Ovary (tissue), 3 donors: ENCODE data around the gene STAT3.

Source experiments
- EP300 ChIP-seq: sonication (generic); formaldehyde crosslinking; IDR thresholded peaks from one replicate; pipeline ENCODE4 v1.6.1; 2017; ENCODE audit warnings: antibody characterized with exemption
- POLR2A ChIP-seq: fragments of 450-650 bp; IDR thresholded peaks from one replicate; pipeline ENCODE4 v1.6.1; 2017; ENCODE audit warnings: antibody characterized with exemption, mild to moderate bottlenecking, moderate library complexity
- TF ChIP-seq, protein P1 (sequence below), 3 donors: fragments of 450-650 bp in 2 of 3; fragments of 200-600 bp in 1 of 3; IDR thresholded peaks; one replicate each; pipeline versions ENCODE4 v1.5.1 to v1.8.0; 2016 to 2022; ENCODE audit warnings: antibody characterized with exemption in 3 of 3, mild to moderate bottlenecking in 1 of 3
- donor health status: DM: no; HTN: no; CAD: no.

DNA sequence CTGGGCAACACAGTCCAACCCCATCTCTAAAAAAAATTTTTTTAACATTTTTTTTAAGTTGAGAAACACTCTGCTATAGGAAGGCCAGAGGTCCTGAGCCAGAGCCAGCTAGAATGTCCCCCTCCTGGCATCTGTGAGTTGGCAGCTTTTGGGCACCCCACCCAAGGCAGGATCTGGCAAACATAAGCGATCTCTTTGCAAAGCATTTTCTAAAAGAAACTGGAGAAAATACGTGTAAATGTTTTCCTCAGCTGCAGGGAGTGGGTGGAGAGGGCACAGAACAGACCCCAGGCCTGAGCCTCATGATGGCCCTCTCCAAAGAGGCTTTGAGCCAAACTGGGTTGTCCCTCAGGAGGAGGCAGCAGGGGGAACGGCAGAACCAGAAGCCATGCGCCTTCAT, 23.1 kb upstream of the STAT3 start:
- TF ChIP-seq, protein P1, sequence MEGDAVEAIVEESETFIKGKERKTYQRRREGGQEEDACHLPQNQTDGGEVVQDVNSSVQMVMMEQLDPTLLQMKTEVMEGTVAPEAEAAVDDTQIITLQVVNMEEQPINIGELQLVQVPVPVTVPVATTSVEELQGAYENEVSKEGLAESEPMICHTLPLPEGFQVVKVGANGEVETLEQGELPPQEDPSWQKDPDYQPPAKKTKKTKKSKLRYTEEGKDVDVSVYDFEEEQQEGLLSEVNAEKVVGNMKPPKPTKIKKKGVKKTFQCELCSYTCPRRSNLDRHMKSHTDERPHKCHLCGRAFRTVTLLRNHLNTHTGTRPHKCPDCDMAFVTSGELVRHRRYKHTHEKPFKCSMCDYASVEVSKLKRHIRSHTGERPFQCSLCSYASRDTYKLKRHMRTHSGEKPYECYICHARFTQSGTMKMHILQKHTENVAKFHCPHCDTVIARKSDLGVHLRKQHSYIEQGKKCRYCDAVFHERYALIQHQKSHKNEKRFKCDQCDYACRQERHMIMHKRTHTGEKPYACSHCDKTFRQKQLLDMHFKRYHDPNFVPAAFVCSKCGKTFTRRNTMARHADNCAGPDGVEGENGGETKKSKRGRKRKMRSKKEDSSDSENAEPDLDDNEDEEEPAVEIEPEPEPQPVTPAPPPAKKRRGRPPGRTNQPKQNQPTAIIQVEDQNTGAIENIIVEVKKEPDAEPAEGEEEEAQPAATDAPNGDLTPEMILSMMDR (IDR thresholded peaks at IDR 0.05): no peak
- TF ChIP-seq POLR2A (no peak), EP300 (no peak)
